ENCODE measurements around the gene CBFA2T2.

DNA sequence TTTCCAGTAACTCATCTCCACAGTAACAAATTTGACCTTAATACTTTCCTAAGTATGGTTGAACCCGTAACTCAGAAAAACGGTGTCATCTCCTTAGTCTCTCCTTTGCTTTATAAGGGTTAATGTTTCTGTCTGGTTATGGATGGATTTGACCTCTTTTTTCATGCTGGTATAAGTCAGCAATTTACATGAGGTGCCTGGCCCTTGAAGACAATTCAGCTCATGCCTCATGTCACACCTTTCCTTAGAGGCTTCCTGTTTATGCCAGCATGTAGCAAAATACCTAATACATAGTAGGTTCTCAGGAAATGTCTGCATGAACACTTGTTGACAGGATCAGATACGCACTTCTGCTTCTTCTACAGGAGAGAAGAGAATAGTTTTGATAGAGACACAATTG is 134.5 kb downstream of the CBFA2T2 start:
- TF ChIP-seq, protein P1, sequence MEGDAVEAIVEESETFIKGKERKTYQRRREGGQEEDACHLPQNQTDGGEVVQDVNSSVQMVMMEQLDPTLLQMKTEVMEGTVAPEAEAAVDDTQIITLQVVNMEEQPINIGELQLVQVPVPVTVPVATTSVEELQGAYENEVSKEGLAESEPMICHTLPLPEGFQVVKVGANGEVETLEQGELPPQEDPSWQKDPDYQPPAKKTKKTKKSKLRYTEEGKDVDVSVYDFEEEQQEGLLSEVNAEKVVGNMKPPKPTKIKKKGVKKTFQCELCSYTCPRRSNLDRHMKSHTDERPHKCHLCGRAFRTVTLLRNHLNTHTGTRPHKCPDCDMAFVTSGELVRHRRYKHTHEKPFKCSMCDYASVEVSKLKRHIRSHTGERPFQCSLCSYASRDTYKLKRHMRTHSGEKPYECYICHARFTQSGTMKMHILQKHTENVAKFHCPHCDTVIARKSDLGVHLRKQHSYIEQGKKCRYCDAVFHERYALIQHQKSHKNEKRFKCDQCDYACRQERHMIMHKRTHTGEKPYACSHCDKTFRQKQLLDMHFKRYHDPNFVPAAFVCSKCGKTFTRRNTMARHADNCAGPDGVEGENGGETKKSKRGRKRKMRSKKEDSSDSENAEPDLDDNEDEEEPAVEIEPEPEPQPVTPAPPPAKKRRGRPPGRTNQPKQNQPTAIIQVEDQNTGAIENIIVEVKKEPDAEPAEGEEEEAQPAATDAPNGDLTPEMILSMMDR (conservative IDR thresholded peaks at IDR 0.05): no peak
- no peak for TF ChIP-seq ZFX (IDR thresholded peaks at IDR 0.05)
